ENCODE data around the gene ZNF584. TPM values are rescaled to one million over a fixed set of nuclear protein-coding genes. Genes with fewer than 3 reads are reported as not detected.

The ZNF584 gene
- total and polyA plus RNA-seq, 2 experiments from 2014 or later = 15.6 to 16.0 TPM

GRCh38 chr19:58460039-58460438 is 51.6 kb downstream of the ZNF584 start:
- Histone ChIP-seq H3K27ac (no peak overlapping the region), H3K36me3 (no peaks in the 10 kb centered on the region), H3K4me1 (ENCODE audit: low read depth) (no peaks in the 10 kb centered on the region), H3K9me3 (ENCODE audit: low read depth) (no peaks in the 10 kb centered on the region), H3K4me3 (no peak overlapping the region), H3K27me3 (no peaks in the 10 kb centered on the region)
- TF ChIP-seq, protein P1, sequence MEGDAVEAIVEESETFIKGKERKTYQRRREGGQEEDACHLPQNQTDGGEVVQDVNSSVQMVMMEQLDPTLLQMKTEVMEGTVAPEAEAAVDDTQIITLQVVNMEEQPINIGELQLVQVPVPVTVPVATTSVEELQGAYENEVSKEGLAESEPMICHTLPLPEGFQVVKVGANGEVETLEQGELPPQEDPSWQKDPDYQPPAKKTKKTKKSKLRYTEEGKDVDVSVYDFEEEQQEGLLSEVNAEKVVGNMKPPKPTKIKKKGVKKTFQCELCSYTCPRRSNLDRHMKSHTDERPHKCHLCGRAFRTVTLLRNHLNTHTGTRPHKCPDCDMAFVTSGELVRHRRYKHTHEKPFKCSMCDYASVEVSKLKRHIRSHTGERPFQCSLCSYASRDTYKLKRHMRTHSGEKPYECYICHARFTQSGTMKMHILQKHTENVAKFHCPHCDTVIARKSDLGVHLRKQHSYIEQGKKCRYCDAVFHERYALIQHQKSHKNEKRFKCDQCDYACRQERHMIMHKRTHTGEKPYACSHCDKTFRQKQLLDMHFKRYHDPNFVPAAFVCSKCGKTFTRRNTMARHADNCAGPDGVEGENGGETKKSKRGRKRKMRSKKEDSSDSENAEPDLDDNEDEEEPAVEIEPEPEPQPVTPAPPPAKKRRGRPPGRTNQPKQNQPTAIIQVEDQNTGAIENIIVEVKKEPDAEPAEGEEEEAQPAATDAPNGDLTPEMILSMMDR (IDR thresholded peaks at IDR 0.05; ENCODE audit: low read depth, low read length) = no peak
- DNase-seq (ENCODE audit: low read depth in 1 of 2, low spot score in 1 of 2) = no peak

- no peak for DNase-seq (ENCODE audit: low read depth in 1 of 2, low spot score in 1 of 2)
- Histone ChIP-seq H3K4me3 (peak overlapping the region; percentile 71), H3K9me3 (ENCODE audit: low read depth) (no peaks in the 10 kb centered on the region), H3K36me3 (no peaks in the 10 kb centered on the region), H3K27ac (no peak overlapping the region), H3K27me3 (no peaks in the 10 kb centered on the region), H3K4me1 (ENCODE audit: low read depth) (no peaks in the 10 kb centered on the region)
- TF ChIP-seq, protein P1 (IDR thresholded peaks at IDR 0.05; ENCODE audit: low read depth, low read length) = no peak
Observed at GRCh38 chr19:58466089-58466759, 57.8 kb downstream of the ZNF584 start.

- H3K4me3 ChIP-seq = peak within 1 kb of the TSS; percentile 71
- H3K27me3 ChIP-seq = no peaks in the 10 kb centered on the region
- H3K4me1 ChIP-seq (ENCODE audit: low read depth) = no peaks in the 10 kb centered on the region
- TF ChIP-seq, protein P1 (IDR thresholded peaks at IDR 0.05; ENCODE audit: low read depth, low read length) = no peak
- H3K36me3 ChIP-seq = peaks cover 4% of the 10 kb centered on the region
- H3K27ac ChIP-seq = peak within 1 kb of the TSS; percentile 70
- H3K9me3 ChIP-seq (ENCODE audit: low read depth) = no peaks in the 10 kb centered on the region
- peak; percentile 96 to 100 for DNase-seq (ENCODE audit: low read depth in 1 of 2, low spot score in 1 of 2)
Observed at GRCh38 chr19:58466760-58467589, 58.5 kb downstream of the ZNF584 start, which contains the start of gene ZNF324. Gene ZNF324 (plus strand): TSS chr19:58467080. CDS start chr19:58469186, 2,106 bp downstream.

Other genes starting within 250 kb of the ZNF584 start
- gene ZNF274, start 225.6 kb upstream of the ZNF584 start, total RNA-seq = 40.3 and 50.1 TPM in 2 replicates
- 42.8 and 45.4 TPM in 2 replicates for gene ZNF274, start 225.6 kb upstream of the ZNF584 start, polyA plus RNA-seq
- 95.9 and 103 TPM in 2 replicates for gene ZNF544, start 179.7 kb upstream of the ZNF584 start, total RNA-seq
- 34.9 and 35.9 TPM in 2 replicates for gene ZNF544, start 179.7 kb upstream of the ZNF584 start, polyA plus RNA-seq
- gene ZNF8, start 129.7 kb upstream of the ZNF584 start, total RNA-seq = 11.3 and 14.7 TPM in 2 replicates
- gene ZNF8, start 129.7 kb upstream of the ZNF584 start, polyA plus RNA-seq = 2.2 and 2.7 TPM in 2 replicates
- gene ERVK3-1, start 103.3 kb upstream of the ZNF584 start, total RNA-seq = 64.3 and 92.4 TPM in 2 replicates
- gene ERVK3-1, start 103.3 kb upstream of the ZNF584 start, polyA plus RNA-seq = 62.8 and 62.9 TPM in 2 replicates
- 2.4 and 2.5 TPM in 2 replicates for gene ZSCAN22, start 81.7 kb upstream of the ZNF584 start, total RNA-seq
- gene ZSCAN22, start 81.7 kb upstream of the ZNF584 start, polyA plus RNA-seq = 3.7 and 4.2 TPM in 2 replicates
- gene A1BG, start 55.2 kb upstream of the ZNF584 start, total RNA-seq = 75.0 and 138 TPM in 2 replicates
- 45.9 and 56.5 TPM in 2 replicates for gene A1BG, start 55.2 kb upstream of the ZNF584 start, polyA plus RNA-seq
- gene ZNF497, start 45.9 kb upstream of the ZNF584 start, total RNA-seq = 5.9 and 7.6 TPM in 2 replicates
- gene ZNF497, start 45.9 kb upstream of the ZNF584 start, polyA plus RNA-seq = 5.8 and 6.8 TPM in 2 replicates
- gene ZNF837, start 27.6 kb upstream of the ZNF584 start, total RNA-seq = 9.1 and 12.6 TPM in 2 replicates
- gene ZNF837, start 27.6 kb upstream of the ZNF584 start, polyA plus RNA-seq = 7.6 and 8.9 TPM in 2 replicates
- 1,551 and 1,738 TPM in 2 replicates for gene RPS5, start 21.4 kb upstream of the ZNF584 start, total RNA-seq
- 643 and 656 TPM in 2 replicates for gene RPS5, start 21.4 kb upstream of the ZNF584 start, polyA plus RNA-seq
- gene RNF225, start 13.0 kb upstream of the ZNF584 start, total RNA-seq = 3.1 TPM in 1 of 2 replicates, not detected in the other
- gene RNF225, start 13.0 kb upstream of the ZNF584 start, polyA plus RNA-seq = not detected in 2 replicates
- not detected in 2 replicates for gene ZNF132, start 31.5 kb downstream of the ZNF584 start, total RNA-seq
- 1.1 and 1.4 TPM in 2 replicates for gene ZNF132, start 31.5 kb downstream of the ZNF584 start, polyA plus RNA-seq
- gene ZNF324B, start 43.0 kb downstream of the ZNF584 start, total RNA-seq = 10.3 and 19.0 TPM in 2 replicates
- 3.4 and 5.0 TPM in 2 replicates for gene ZNF324B, start 43.0 kb downstream of the ZNF584 start, polyA plus RNA-seq
- gene ZNF324, start 58.4 kb downstream of the ZNF584 start, total RNA-seq = 24.7 and 27.8 TPM in 2 replicates
- 15.7 and 18.8 TPM in 2 replicates for gene ZNF324, start 58.4 kb downstream of the ZNF584 start, polyA plus RNA-seq
- gene ZNF446, start 67.7 kb downstream of the ZNF584 start, total RNA-seq = 29.0 and 41.1 TPM in 2 replicates
- 16.3 and 20.5 TPM in 2 replicates for gene ZNF446, start 67.7 kb downstream of the ZNF584 start, polyA plus RNA-seq
- gene SLC27A5, start 103.3 kb downstream of the ZNF584 start, total RNA-seq = 17.7 and 23.9 TPM in 2 replicates
- 22.5 and 22.8 TPM in 2 replicates for gene SLC27A5, start 103.3 kb downstream of the ZNF584 start, polyA plus RNA-seq
- gene ZBTB45, start 111.2 kb downstream of the ZNF584 start, total RNA-seq = 22.8 and 26.3 TPM in 2 replicates
- gene ZBTB45, start 111.2 kb downstream of the ZNF584 start, polyA plus RNA-seq = 29.4 and 34.6 TPM in 2 replicates
- gene TRIM28, start 135.4 kb downstream of the ZNF584 start, total RNA-seq = 563 and 650 TPM in 2 replicates
- gene TRIM28, start 135.4 kb downstream of the ZNF584 start, polyA plus RNA-seq = 303 and 343 TPM in 2 replicates
- 223 and 265 TPM in 2 replicates for gene CHMP2A, start 146.5 kb downstream of the ZNF584 start, total RNA-seq
- gene CHMP2A, start 146.5 kb downstream of the ZNF584 start, polyA plus RNA-seq = 247 and 319 TPM in 2 replicates
- gene UBE2M, start 150.0 kb downstream of the ZNF584 start, total RNA-seq = 70.8 and 79.0 TPM in 2 replicates
- gene UBE2M, start 150.0 kb downstream of the ZNF584 start, polyA plus RNA-seq = 169 and 177 TPM in 2 replicates
- gene MZF1, start 164.7 kb downstream of the ZNF584 start, total RNA-seq = 51.1 TPM in 2 replicates
- 25.1 and 34.7 TPM in 2 replicates for gene MZF1, start 164.7 kb downstream of the ZNF584 start, polyA plus RNA-seq

Measured in cardiac muscle cell (in vitro differentiated cells and primary cell).